ENCODE data around the gene SNX13.

DNA sequence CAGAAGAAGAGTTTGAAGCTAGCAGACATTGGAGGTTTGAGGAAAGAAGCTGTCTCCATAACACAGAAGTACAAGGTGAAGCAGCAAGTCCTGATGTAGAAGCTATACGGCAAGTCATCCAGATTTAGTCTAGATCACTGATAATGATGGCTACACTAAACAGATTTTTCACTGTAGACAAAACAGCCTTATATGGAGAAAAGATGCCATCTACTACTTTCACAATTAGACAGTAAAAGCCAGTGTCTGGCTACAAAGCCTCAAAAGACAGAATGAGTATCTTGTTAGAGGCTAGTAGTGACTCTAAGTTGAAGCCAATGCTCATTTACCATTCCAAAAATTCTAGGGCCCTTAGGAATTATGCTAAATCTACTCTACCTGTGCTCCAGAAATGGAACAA is 85.1 kb downstream of the SNX13 start:
- no peak for TF ChIP-seq CTCF (IDR thresholded peaks at IDR 0.05)
- no peak for TF ChIP-seq POLR2A (IDR thresholded peaks at IDR 0.05)
